GM23248 (cell line): ENCODE results near the gene CELA2A.

Experiments
- EZH2 ChIP-seq: fragments of 200-600 bp; sonication (generic); IDR thresholded peaks from 2 replicates; pipeline ENCODE4 v1.6.1; 2018; ENCODE audit warnings: antibody characterized with exemption, mild to moderate bottlenecking; ENCODE audit not compliant: insufficient read depth, poor library complexity, severe bottlenecking
- EZH2phosphoT487 ChIP-seq: fragments of 200-600 bp; sonication (generic); IDR thresholded peaks from 2 replicates; pipeline ENCODE4 v1.6.1; 2018; ENCODE audit warnings: antibody characterized with exemption, moderate library complexity, mild to moderate bottlenecking, low read depth; ENCODE audit not compliant: insufficient read depth

DNA sequence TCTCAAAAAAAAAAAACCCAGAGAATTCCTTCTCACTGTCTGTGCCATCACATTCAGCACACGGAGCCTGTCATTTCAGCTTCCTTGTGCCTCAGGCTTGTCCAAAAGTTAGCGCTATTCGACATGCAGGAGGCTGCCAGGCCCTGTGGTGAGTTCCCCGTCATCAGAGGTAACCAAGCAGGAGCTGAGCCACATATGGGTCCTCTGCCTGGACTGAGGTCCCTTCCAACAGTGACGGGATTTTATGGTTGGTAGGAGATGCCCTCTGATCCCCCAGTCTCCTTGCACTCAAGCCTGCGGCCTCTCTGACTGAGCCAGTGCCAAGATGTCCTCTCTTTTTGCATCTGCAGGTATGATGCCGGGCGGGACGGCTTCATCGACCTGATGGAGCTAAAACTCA, 31.0 kb upstream of the CELA2A start:
- TF ChIP-seq EZH2: no peak
- TF ChIP-seq EZH2phosphoT487: no peak
